Neuronal stem cell (in vitro differentiated cells): ENCODE data around the gene MYBPC2.

ENCODE experiments used
- DNase-seq: peaks from one replicate; pipeline ENCODE4 v3.0.0-alpha.2; 2013; ENCODE audit warnings: low spot score
- H2AFZ ChIP-seq: one replicate; pipeline ENCODE4 v1.6.1; 2013; ENCODE audit warnings: mild to moderate bottlenecking, low read length, inconsistent platforms
- H2AK5ac ChIP-seq: 2 replicates; pipeline ENCODE4 v1.6.1; 2013; ENCODE audit warnings: low read depth, mild to moderate bottlenecking, inconsistent platforms, low read length, moderate library complexity, mixed read lengths
- H2BK120ac ChIP-seq: 2 replicates; pipeline ENCODE4 v1.6.1; 2013; ENCODE audit warnings: low read depth, mild to moderate bottlenecking, inconsistent platforms, low read length, moderate library complexity, mixed read lengths
- H2BK12ac ChIP-seq: one replicate; pipeline ENCODE4 v1.6.1; 2013; ENCODE audit warnings: low read length, inconsistent platforms
- H2BK15ac ChIP-seq: 2 replicates; pipeline ENCODE4 v1.6.1; 2013; ENCODE audit warnings: mild to moderate bottlenecking, low read length, inconsistent platforms, mixed read lengths
- H2BK5ac ChIP-seq: one replicate; pipeline ENCODE4 v1.6.1; 2013; ENCODE audit warnings: inconsistent platforms, mild to moderate bottlenecking, low read length, moderate library complexity
- H3K14ac ChIP-seq: one replicate; pipeline ENCODE4 v1.6.1; 2013; ENCODE audit warnings: low read length, inconsistent platforms
- H3K18ac ChIP-seq: 2 replicates; pipeline ENCODE4 v1.6.1; 2013; ENCODE audit warnings: low read length, inconsistent platforms
- H3K23ac ChIP-seq: 2 replicates; pipeline ENCODE4 v1.6.1; 2013; ENCODE audit warnings: low read depth, mild to moderate bottlenecking, mixed read lengths, low read length, inconsistent platforms; ENCODE audit not compliant: poor library complexity
- H3K27ac ChIP-seq: replicated peaks from 3 replicates; pipeline ENCODE4 v1.5.1; 2013; ENCODE audit warnings: low read length, inconsistent platforms
- H3K27me3 ChIP-seq, 3 experiments: 2 replicates each; pipeline ENCODE4 v1.6.1; 2013; ENCODE audit warnings: low read length in 3 of 3, mild to moderate bottlenecking in 2 of 3, inconsistent platforms in 1 of 3, low read depth in 1 of 3, mixed read lengths in 1 of 3, moderate library complexity in 1 of 3; ENCODE audit not compliant: control insufficient read depth in 3 of 3, insufficient read depth in 3 of 3
- H3K36me3 ChIP-seq, 2 donors: replicated peaks in 1 of 2; 2 replicates each; pipeline ENCODE4 v1.6.1; 2013; ENCODE audit warnings: low read length in 2 of 2; ENCODE audit not compliant: control insufficient read depth in 2 of 2, insufficient read depth in 2 of 2
- H3K4ac ChIP-seq: 2 replicates; pipeline ENCODE4 v1.6.1; 2013; ENCODE audit warnings: inconsistent platforms, mild to moderate bottlenecking, low read length, moderate library complexity
- H3K4me1 ChIP-seq, 2 donors: 1 replicate in 1 of 2; 2 replicates in 1 of 2; pipeline ENCODE4 v1.6.1; 2013; ENCODE audit warnings: low read length in 2 of 2, low read depth in 1 of 2; ENCODE audit not compliant: control insufficient read depth in 2 of 2, insufficient read depth in 1 of 2
- H3K4me2 ChIP-seq: one replicate; pipeline ENCODE4 v1.6.1; 2013; ENCODE audit warnings: mild to moderate bottlenecking, low read length, inconsistent platforms; ENCODE audit not compliant: insufficient read depth, poor library complexity, severe bottlenecking
- H3K4me3 ChIP-seq, 2 donors: 2 replicates each; pipeline ENCODE4 v1.5.1; 2013; ENCODE audit warnings: low read length in 2 of 2, mild to moderate bottlenecking in 2 of 2, inconsistent platforms in 1 of 2, moderate library complexity in 1 of 2
- H3K79me1 ChIP-seq: one replicate; pipeline ENCODE4 v1.6.1; 2013; ENCODE audit warnings: low read depth, mild to moderate bottlenecking, inconsistent platforms, low read length, moderate library complexity
- H3K9ac ChIP-seq: one replicate; pipeline ENCODE4 v1.6.1; 2013; ENCODE audit warnings: mild to moderate bottlenecking, low read depth, low read length, inconsistent platforms; ENCODE audit not compliant: poor library complexity
- H3K9me3 ChIP-seq, 2 donors: replicated peaks in 1 of 2; 2 replicates each; pipeline versions ENCODE3 to v1.6.1; 2013; ENCODE audit warnings: low read length in 2 of 2, mild to moderate bottlenecking in 2 of 2, inconsistent platforms in 1 of 2, low read depth in 1 of 2, mixed read lengths in 1 of 2, moderate library complexity in 1 of 2; ENCODE audit not compliant: control insufficient read depth in 2 of 2, insufficient read depth in 1 of 2
- H4K8ac ChIP-seq: one replicate; pipeline ENCODE4 v1.6.1; 2013; ENCODE audit warnings: low read depth, mild to moderate bottlenecking, inconsistent platforms, low read length, moderate library complexity
- H4K91ac ChIP-seq: one replicate; pipeline ENCODE4 v1.6.1; 2013; ENCODE audit warnings: low read length, low read depth, mild to moderate bottlenecking, inconsistent platforms; ENCODE audit not compliant: poor library complexity
- WGBS, 2 donors: extraction: QIAGEN DNeasy Blood & Tissue Kit; methylation state at CpG; one replicate each; pipeline ENCODE4 v1.1.7; 2013; ENCODE audit warnings: missing lambda C conversion rate in 2 of 2, mixed read lengths in 1 of 2; ENCODE audit not compliant: insufficient read length in 2 of 2, insufficient replicate concordance in 1 of 2; ENCODE audit errors: extremely low coverage in 2 of 2; 5-methylcytosine and 5-hydroxymethylcytosine counted together

MYBPC2 gene

DNA sequence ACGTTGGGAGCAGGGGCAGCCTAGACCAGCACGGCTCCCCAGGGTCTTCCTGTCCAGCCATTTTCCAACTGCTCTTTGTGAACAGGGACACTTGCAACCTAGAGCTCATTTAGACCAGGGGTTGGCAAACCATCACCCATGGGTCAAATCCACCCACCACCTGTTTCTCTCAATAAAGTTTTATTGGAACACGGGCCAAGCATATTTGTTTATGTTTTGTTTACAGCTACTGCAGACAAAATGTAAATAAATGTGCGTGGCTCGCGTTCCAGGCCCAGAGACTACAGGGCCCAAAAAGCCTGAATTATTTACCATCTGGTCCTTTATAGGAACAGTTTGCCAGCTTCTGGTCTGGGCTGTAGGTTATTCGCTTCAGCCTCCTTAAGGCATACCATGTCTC is 30.3 kb downstream of the MYBPC2 start:
- Histone ChIP-seq H3K4ac (no peak overlapping the region), H2AFZ (no peak overlapping the region), H4K91ac (no peak overlapping the region), H2BK5ac (no peak overlapping the region), H3K14ac (no peak overlapping the region), H4K8ac (no peak overlapping the region), H3K27ac (no peak overlapping the region), H2BK12ac (no peak overlapping the region), H3K23ac (no peak overlapping the region), H3K9me3 (no peaks in the 10 kb centered on the region), H3K4me3 (no peak overlapping the region), H3K79me1 (peaks cover 2% of the 10 kb centered on the region), H3K27me3 (no peaks in the 10 kb centered on the region), H2BK15ac (peak overlapping the region; percentile 33), H3K9ac (no peak overlapping the region), H3K4me1 (peaks cover 13 to 14% of the 10 kb centered on the region in 2 donors), H3K18ac (no peak overlapping the region), H2AK5ac (no peak overlapping the region), H3K4me2 (no peak overlapping the region), H2BK120ac (no peak overlapping the region), H3K36me3 (no peaks in the 10 kb centered on the region)
- WGBS, 2 donors, result no CpG with 5 or more reads among the region's 7 CpGs
- no peak for DNase-seq

DNA sequence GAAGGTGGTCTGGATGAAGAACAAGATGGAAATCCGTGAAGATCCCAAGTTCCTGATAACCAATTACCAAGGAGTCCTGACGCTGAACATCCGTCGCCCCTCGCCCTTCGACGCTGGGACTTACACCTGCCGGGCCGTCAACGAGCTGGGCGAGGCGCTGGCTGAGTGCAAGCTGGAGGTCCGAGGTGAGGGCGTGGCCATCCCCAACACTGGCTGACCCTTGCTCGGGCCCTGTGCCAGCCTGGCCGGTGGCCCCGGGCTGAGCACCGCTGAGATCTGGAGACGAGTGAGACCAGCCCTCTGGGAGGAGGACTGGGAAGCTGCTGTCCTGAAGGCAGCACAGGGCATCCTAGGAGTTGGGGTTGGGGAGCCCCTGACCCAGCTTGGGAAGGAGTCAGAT is 31.7 kb downstream of the MYBPC2 start:
- H2AK5ac ChIP-seq, result peak overlapping the region; percentile 99
- H2BK5ac ChIP-seq, result no peak overlapping the region
- no peak overlapping the region for H3K4me2 ChIP-seq
- no peaks in the 10 kb centered on the region for H3K9me3 ChIP-seq
- H3K18ac ChIP-seq, result peak overlapping the region; percentile 2
- H3K14ac ChIP-seq, result no peak overlapping the region
- no CpG with 5 or more reads among the region's 19 CpGs for WGBS, 2 donors
- no peak overlapping the region for H3K27ac ChIP-seq
- no peak overlapping the region for H2BK12ac ChIP-seq
- H4K91ac ChIP-seq, result no peak overlapping the region
- peaks cover 13 to 14% of the 10 kb centered on the region in 2 donors for H3K4me1 ChIP-seq
- H3K4ac ChIP-seq, result no peak overlapping the region
- no peak overlapping the region for H2AFZ ChIP-seq
- DNase-seq, result no peak
- H3K23ac ChIP-seq, result peak overlapping the region; percentile 22
- H3K4me3 ChIP-seq, result peak overlapping the region in 1 of 2 donors; percentile 46
- no peak overlapping the region for H2BK120ac ChIP-seq
- peaks cover 2% of the 10 kb centered on the region for H3K79me1 ChIP-seq
- no peaks in the 10 kb centered on the region for H3K36me3 ChIP-seq
- no peak overlapping the region for H3K9ac ChIP-seq
- H2BK15ac ChIP-seq, result peak overlapping the region; percentile 62
- H4K8ac ChIP-seq, result no peak overlapping the region
- H3K27me3 ChIP-seq, result peaks cover 0 to 6% (median 0%) of the 10 kb centered on the region in 3 experiments

DNA sequence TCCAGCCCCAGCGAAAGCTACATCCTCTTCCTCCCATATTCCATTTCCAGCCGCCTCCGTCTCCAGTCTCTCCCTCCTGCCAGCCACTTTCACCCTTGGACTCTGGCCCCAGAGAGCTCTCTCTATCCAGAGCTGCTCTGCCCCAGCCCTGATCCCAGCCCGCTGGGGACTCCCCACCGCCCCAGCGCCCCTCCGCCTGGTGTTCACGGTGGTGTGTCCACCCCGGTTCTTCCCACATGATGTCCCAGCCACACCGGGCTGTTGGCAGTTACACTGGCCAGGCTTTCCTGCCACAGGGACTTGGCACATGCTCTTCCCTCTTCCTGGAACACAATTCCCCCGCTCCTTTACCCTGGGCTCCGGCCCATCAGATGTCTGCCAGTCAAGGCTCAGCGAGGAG is 32.3 kb downstream of the MYBPC2 start:
- DNase-seq, result no peak
- WGBS, 2 donors, result no CpG with 5 or more reads among the region's 13 CpGs
- H3K79me1 ChIP-seq, result peaks cover 2% of the 10 kb centered on the region

DNA sequence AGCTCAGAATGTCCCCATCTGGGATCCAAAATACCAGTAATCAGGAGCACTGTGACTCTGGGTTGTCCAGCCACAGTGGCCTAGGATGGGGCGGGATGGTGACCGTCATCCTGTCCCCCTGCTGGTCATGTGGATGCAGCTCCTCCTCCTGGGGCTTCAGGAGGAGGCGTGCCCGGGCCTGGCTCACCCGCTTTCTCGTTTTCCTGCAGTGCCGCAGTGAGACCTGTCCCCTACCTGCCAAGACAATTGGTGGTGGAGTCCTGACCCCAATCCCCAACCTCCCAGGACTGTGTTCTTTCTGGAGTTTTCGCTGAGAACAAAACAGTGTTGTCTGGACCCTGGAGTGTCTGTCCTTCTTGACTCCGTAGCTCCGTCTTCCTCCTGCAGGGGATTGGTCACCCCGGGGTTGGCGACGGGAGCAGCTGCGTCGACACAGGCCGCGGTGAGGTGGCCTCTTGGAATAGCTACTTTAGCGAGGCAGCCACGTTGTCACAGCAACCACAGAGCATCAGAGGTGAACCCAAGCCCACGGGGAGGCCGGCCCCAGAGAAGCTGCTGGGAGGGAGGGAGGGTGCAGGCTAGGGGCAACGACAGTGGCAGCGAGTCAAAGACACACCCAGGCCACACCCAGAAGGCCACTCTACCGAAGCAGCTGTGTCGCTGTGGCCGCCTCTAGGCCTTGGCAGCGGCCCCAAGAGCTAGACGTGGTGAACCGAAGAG is 33.5 kb downstream of the MYBPC2 start:
- peaks cover 9 to 14% of the 10 kb centered on the region in 2 donors for H3K4me1 ChIP-seq
- H3K18ac ChIP-seq, result peak overlapping the region; percentile 80
- H3K36me3 ChIP-seq, result no peaks in the 10 kb centered on the region
- no peak overlapping the region for H4K91ac ChIP-seq
- no peaks in the 10 kb centered on the region for H3K9me3 ChIP-seq
- no peak overlapping the region for H3K9ac ChIP-seq
- H3K14ac ChIP-seq, result no peak overlapping the region
- H3K4ac ChIP-seq, result no peak overlapping the region
- no peak overlapping the region for H3K4me2 ChIP-seq
- H2BK120ac ChIP-seq, result no peak overlapping the region
- peak overlapping the region; percentile 84 for H2BK15ac ChIP-seq
- no peak overlapping the region for H2BK12ac ChIP-seq
- H2BK5ac ChIP-seq, result no peak overlapping the region
- H3K23ac ChIP-seq, result peak overlapping the region; percentile 56
- no CpG with 5 or more reads among the region's 29 CpGs for WGBS, 2 donors
- H3K79me1 ChIP-seq, result peaks cover 2% of the 10 kb centered on the region
- H3K4me3 ChIP-seq, result no peak overlapping the region
- H3K27me3 ChIP-seq, result peaks cover 0 to 7% (median 0%) of the 10 kb centered on the region in 3 experiments
- H2AK5ac ChIP-seq, result peak overlapping the region; percentile 3
- no peak overlapping the region for H3K27ac ChIP-seq
- H4K8ac ChIP-seq, result no peak overlapping the region
- DNase-seq, result no peak
- H2AFZ ChIP-seq, result peak overlapping the region; percentile 82

More for the DNA sequence above, 32.3 kb downstream of the MYBPC2 start:
- Histone ChIP-seq H2AK5ac (peak overlapping the region; percentile 99), H3K4me3 (no peak overlapping the region), H3K18ac (peak overlapping the region; percentile 80), H2AFZ (no peak overlapping the region), H2BK5ac (peak overlapping the region; percentile 75), H4K91ac (no peak overlapping the region), H3K23ac (no peak overlapping the region), H3K9ac (peak overlapping the region; percentile 10), H3K27ac (no peak overlapping the region), H2BK15ac (peak overlapping the region; percentile 62), H3K4me1 (peaks cover 13 to 14% of the 10 kb centered on the region in 2 donors), H3K27me3 (peaks cover 0 to 7% (median 0%) of the 10 kb centered on the region in 3 experiments), H3K14ac (no peak overlapping the region), H4K8ac (no peak overlapping the region), H2BK120ac (no peak overlapping the region), H3K36me3 (no peaks in the 10 kb centered on the region), H3K9me3 (no peaks in the 10 kb centered on the region), H2BK12ac (peak overlapping the region; percentile 0), H3K4me2 (no peak overlapping the region), H3K4ac (no peak overlapping the region)
